Peyer's patch (tissue), 4 donors: ENCODE data around the gene MYRIP.

Source experiments
- POLR2A ChIP-seq, 2 donors: fragments of 450-650 bp; IDR thresholded peaks; one replicate each; pipeline ENCODE4 v1.5.1; 2017; ENCODE audit warnings: antibody characterized with exemption in 2 of 2, mild to moderate bottlenecking in 2 of 2, moderate library complexity in 2 of 2
- TF ChIP-seq, protein P1 (sequence below), 6 experiments: fragments of 450-650 bp in 4 of 6; fragments of 200-600 bp in 2 of 6; sonication (generic) in 1 of 6; IDR thresholded peaks; one replicate each; pipeline ENCODE4 v1.5.1; 2017 to 2019; ENCODE audit warnings: antibody characterized with exemption in 6 of 6, mild to moderate bottlenecking in 3 of 6, moderate library complexity in 1 of 6

- no peak for TF ChIP-seq POLR2A (IDR thresholded peaks at IDR 0.05)
- TF ChIP-seq, protein P1, sequence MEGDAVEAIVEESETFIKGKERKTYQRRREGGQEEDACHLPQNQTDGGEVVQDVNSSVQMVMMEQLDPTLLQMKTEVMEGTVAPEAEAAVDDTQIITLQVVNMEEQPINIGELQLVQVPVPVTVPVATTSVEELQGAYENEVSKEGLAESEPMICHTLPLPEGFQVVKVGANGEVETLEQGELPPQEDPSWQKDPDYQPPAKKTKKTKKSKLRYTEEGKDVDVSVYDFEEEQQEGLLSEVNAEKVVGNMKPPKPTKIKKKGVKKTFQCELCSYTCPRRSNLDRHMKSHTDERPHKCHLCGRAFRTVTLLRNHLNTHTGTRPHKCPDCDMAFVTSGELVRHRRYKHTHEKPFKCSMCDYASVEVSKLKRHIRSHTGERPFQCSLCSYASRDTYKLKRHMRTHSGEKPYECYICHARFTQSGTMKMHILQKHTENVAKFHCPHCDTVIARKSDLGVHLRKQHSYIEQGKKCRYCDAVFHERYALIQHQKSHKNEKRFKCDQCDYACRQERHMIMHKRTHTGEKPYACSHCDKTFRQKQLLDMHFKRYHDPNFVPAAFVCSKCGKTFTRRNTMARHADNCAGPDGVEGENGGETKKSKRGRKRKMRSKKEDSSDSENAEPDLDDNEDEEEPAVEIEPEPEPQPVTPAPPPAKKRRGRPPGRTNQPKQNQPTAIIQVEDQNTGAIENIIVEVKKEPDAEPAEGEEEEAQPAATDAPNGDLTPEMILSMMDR (IDR thresholded peaks at IDR 0.05), result no peak
Measured at GRCh38 chr3:39915027-39915426, 105.6 kb downstream of the MYRIP start.
